ENCODE data around the gene SPARC.

DNA sequence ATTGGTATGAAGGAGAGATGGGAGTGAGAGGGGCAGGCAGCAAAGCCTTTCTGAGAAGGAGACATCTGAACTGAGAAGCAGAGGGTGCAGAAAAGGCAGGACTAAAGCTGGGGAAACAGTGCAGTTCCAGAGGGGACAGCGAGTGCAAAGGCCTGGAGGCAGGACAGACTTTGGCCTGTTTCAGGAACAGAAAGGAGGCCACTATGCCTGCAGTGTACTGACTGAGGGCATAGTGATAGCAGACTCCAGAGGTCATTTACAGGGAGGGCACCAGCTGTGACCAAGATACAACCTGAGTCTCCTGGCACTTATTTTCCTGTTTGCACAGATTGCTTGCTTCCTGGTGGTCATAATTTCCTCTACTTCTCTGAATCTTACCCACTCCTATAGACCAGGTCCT lies 29.6 kb downstream of the SPARC start:
- TF ChIP-seq, protein P1, sequence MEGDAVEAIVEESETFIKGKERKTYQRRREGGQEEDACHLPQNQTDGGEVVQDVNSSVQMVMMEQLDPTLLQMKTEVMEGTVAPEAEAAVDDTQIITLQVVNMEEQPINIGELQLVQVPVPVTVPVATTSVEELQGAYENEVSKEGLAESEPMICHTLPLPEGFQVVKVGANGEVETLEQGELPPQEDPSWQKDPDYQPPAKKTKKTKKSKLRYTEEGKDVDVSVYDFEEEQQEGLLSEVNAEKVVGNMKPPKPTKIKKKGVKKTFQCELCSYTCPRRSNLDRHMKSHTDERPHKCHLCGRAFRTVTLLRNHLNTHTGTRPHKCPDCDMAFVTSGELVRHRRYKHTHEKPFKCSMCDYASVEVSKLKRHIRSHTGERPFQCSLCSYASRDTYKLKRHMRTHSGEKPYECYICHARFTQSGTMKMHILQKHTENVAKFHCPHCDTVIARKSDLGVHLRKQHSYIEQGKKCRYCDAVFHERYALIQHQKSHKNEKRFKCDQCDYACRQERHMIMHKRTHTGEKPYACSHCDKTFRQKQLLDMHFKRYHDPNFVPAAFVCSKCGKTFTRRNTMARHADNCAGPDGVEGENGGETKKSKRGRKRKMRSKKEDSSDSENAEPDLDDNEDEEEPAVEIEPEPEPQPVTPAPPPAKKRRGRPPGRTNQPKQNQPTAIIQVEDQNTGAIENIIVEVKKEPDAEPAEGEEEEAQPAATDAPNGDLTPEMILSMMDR (IDR thresholded peaks at IDR 0.05), result no peak
- no peak for TF ChIP-seq EZH2 (IDR thresholded peaks at IDR 0.05; ENCODE audit: borderline replicate concordance, insufficient read depth, low read depth, low read length, poor library complexity, severe bottlenecking)

Measured in B cell (primary cell).